HEK293 (cell line): ENCODE data around the gene OR52E6.

Experiments used
- CTCF ChIA-PET: fragments of 350-600 bp; formaldehyde crosslinking; extraction: SDS; loops from one replicate; lab custom pipeline; 2021; ENCODE audit warnings: antibody characterized with exemption; lab: Yijun Ruan, JAX
- POLR2A ChIA-PET: fragments of 300-600 bp; formaldehyde crosslinking; extraction: SDS; loops from one replicate; lab custom pipeline; 2020; ENCODE audit warnings: antibody characterized with exemption, inconsistent platforms; lab: Yijun Ruan, JAX
- H3K27ac ChIP-seq: fragments of 200-500 bp; sonication (Bioruptor generic); 2 replicates; pipeline ENCODE4 v1.5.1; 2014; ENCODE audit warnings: low read depth, low read length, control low read depth, inconsistent platforms; ENCODE audit errors: extremely low read depth
- H3K36me3 ChIP-seq, 2 experiments: fragments of 200-500 bp in 1 of 2; sonication (Bioruptor generic) in 1 of 2; 1 replicate in 1 of 2; 2 replicates in 1 of 2; pipeline ENCODE4 v1.5.1; 2014 to 2017; ENCODE audit warnings: inconsistent platforms in 2 of 2, low read length in 2 of 2; ENCODE audit not compliant: control insufficient read depth in 2 of 2, insufficient read depth in 1 of 2
- H3K4me1 ChIP-seq: fragments of 200-500 bp; sonication (Bioruptor generic); 2 replicates; pipeline ENCODE4 v1.5.1; 2014; ENCODE audit warnings: mild to moderate bottlenecking, low read length, inconsistent platforms; ENCODE audit not compliant: control insufficient read depth, insufficient read depth
- H3K4me3 ChIP-seq: 2 replicates; pipeline ENCODE4 v1.5.1; 2011; ENCODE audit warnings: low read depth, mild to moderate bottlenecking, control low read depth, low read length, moderate library complexity
- H3K9me3 ChIP-seq: fragments of 200-500 bp; sonication (Bioruptor generic); 2 replicates; pipeline ENCODE4 v1.5.1; 2014; ENCODE audit warnings: low read depth, low read length, inconsistent platforms; ENCODE audit not compliant: control insufficient read depth, insufficient read depth
- BCL6B ChIP-seq: fragments of 450-650 bp; formaldehyde crosslinking; IDR thresholded peaks from 2 replicates; pipeline ENCODE4 v1.5.1; 2017; ENCODE audit warnings: missing biosample characterization, missing genetic modification characterization
- HIC1 ChIP-seq: fragments of 450-650 bp; formaldehyde crosslinking; IDR thresholded peaks from 2 replicates; pipeline ENCODE4 v1.5.1; 2016; ENCODE audit warnings: missing biosample characterization, missing genetic modification characterization
- MYNN ChIP-seq: fragments of 450-650 bp; formaldehyde crosslinking; IDR thresholded peaks from 2 replicates; pipeline ENCODE4 v1.5.1; 2016; ENCODE audit warnings: missing biosample characterization, missing genetic modification characterization, borderline replicate concordance
- MZF1 ChIP-seq: fragments of 450-650 bp; formaldehyde crosslinking; IDR thresholded peaks from 2 replicates; pipeline ENCODE4 v1.5.1; 2017; ENCODE audit warnings: missing biosample characterization, missing genetic modification characterization, borderline replicate concordance
- SALL2 ChIP-seq: fragments of 450-650 bp; formaldehyde crosslinking; IDR thresholded peaks from 2 replicates; pipeline ENCODE4 v1.5.0; 2017; ENCODE audit warnings: missing biosample characterization, mild to moderate bottlenecking, missing genetic modification characterization, borderline replicate concordance
- SCRT2 ChIP-seq: fragments of 450-650 bp; formaldehyde crosslinking; IDR thresholded peaks from 2 replicates; pipeline ENCODE4 v1.5.1; 2016; ENCODE audit warnings: missing biosample characterization, missing genetic modification characterization
- ZBTB11 ChIP-seq: fragments of 450-650 bp; formaldehyde crosslinking; conservative IDR thresholded peaks from 2 replicates; pipeline ENCODE4 v1.5.1; 2016; ENCODE audit warnings: low read depth, missing biosample characterization, missing genetic modification characterization
- ZBTB20 ChIP-seq: fragments of 450-650 bp; formaldehyde crosslinking; IDR thresholded peaks from 2 replicates; pipeline ENCODE4 v1.5.1; 2016; ENCODE audit warnings: missing biosample characterization, missing genetic modification characterization
- ZNF214 ChIP-seq: fragments of 450-650 bp; formaldehyde crosslinking; IDR thresholded peaks from 2 replicates; pipeline ENCODE4 v1.5.1; 2017; ENCODE audit warnings: missing biosample characterization, mild to moderate bottlenecking, missing genetic modification characterization, borderline replicate concordance
- ZNF302 ChIP-seq: fragments of 450-650 bp; formaldehyde crosslinking; IDR thresholded peaks from 2 replicates; pipeline ENCODE4 v1.5.1; 2016; ENCODE audit warnings: missing biosample characterization, missing genetic modification characterization, low read depth
- ZNF350 ChIP-seq: fragments of 450-650 bp; formaldehyde crosslinking; IDR thresholded peaks from 2 replicates; pipeline ENCODE4 v1.5.0; 2017; ENCODE audit warnings: missing biosample characterization, mild to moderate bottlenecking, missing genetic modification characterization
- ZNF426 ChIP-seq: fragments of 450-650 bp; formaldehyde crosslinking; IDR thresholded peaks from 2 replicates; pipeline ENCODE4 v1.5.1; 2017; ENCODE audit warnings: missing biosample characterization, missing genetic modification characterization, mild to moderate bottlenecking, inconsistent platforms, moderate library complexity
- ZNF544 ChIP-seq: fragments of 450-650 bp; formaldehyde crosslinking; IDR thresholded peaks from 2 replicates; pipeline ENCODE4 v1.5.0; 2017; ENCODE audit warnings: missing biosample characterization, missing genetic modification characterization
- ZNF561 ChIP-seq: fragments of 450-650 bp; IDR thresholded peaks from 2 replicates; pipeline ENCODE4 v1.5.1; 2018; ENCODE audit warnings: missing biosample characterization, missing genetic modification characterization, borderline replicate concordance
- ZNF571 ChIP-seq: fragments of 450-650 bp; formaldehyde crosslinking; IDR thresholded peaks from 2 replicates; pipeline ENCODE4 v1.5.0; 2017; ENCODE audit warnings: missing biosample characterization, missing genetic modification characterization
- ZNF654 ChIP-seq: fragments of 450-650 bp; formaldehyde crosslinking; IDR thresholded peaks from 2 replicates; pipeline ENCODE4 v1.5.1; 2016; ENCODE audit warnings: low read depth, missing biosample characterization, missing genetic modification characterization
- TF ChIP-seq, protein P1 (sequence below): fragments of 450-650 bp; formaldehyde crosslinking; IDR thresholded peaks from 2 replicates; pipeline ENCODE4 v1.5.1; 2016; ENCODE audit warnings: missing biosample characterization, missing genetic modification characterization, borderline replicate concordance

The OR52E6 gene

DNA sequence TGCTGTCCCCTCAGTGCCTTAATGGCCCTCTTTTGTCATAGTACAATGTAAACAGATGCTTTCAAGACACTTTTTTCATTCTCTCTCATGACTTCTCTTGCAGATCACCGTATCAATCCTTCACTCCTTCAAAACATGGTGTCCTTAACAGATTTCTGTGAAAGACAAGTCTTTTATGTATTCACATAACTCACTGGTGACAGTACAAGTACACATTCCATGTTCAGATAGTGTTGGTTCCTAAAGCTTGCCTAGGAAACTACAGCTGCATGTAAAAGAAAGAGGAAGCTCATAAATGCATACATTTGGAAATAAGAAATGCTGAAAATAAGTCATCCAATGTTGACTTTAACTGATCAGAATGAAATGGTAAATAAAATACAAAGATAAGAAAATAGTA is 5.0 kb upstream of the OR52E6 start:
- POLR2A ChIA-PET = no interaction called here
- Histone ChIP-seq H3K36me3 (no peaks in the 10 kb centered on the region), H3K27ac (no peak overlapping the region), H3K9me3 (no peaks in the 10 kb centered on the region), H3K4me1 (no peaks in the 10 kb centered on the region), H3K4me3 (no peak overlapping the region)
- CTCF ChIA-PET = no interaction called here
- no peak for TF ChIP-seq ZNF654 (tag by site-specific recombination)
- no peak for TF ChIP-seq MYNN (tag by site-specific recombination)
- no peak for TF ChIP-seq ZNF426 (tag by site-specific recombination)
- TF ChIP-seq SALL2 (tag by site-specific recombination) = no peak
- TF ChIP-seq SCRT2 (tag by site-specific recombination) = no peak
- TF ChIP-seq ZBTB11 (tag by site-specific recombination) = no peak
- TF ChIP-seq ZNF350 = no peak
- no peak for TF ChIP-seq ZNF561 (tag by site-specific recombination)
- no peak for TF ChIP-seq BCL6B (tag by site-specific recombination)
- TF ChIP-seq ZNF544 (tag by site-specific recombination) = no peak
- TF ChIP-seq ZNF302 (tag by site-specific recombination) = no peak
- TF ChIP-seq HIC1 (tag by site-specific recombination) = no peak
- TF ChIP-seq ZNF214 (tag by site-specific recombination) = no peak
- TF ChIP-seq, protein P1, sequence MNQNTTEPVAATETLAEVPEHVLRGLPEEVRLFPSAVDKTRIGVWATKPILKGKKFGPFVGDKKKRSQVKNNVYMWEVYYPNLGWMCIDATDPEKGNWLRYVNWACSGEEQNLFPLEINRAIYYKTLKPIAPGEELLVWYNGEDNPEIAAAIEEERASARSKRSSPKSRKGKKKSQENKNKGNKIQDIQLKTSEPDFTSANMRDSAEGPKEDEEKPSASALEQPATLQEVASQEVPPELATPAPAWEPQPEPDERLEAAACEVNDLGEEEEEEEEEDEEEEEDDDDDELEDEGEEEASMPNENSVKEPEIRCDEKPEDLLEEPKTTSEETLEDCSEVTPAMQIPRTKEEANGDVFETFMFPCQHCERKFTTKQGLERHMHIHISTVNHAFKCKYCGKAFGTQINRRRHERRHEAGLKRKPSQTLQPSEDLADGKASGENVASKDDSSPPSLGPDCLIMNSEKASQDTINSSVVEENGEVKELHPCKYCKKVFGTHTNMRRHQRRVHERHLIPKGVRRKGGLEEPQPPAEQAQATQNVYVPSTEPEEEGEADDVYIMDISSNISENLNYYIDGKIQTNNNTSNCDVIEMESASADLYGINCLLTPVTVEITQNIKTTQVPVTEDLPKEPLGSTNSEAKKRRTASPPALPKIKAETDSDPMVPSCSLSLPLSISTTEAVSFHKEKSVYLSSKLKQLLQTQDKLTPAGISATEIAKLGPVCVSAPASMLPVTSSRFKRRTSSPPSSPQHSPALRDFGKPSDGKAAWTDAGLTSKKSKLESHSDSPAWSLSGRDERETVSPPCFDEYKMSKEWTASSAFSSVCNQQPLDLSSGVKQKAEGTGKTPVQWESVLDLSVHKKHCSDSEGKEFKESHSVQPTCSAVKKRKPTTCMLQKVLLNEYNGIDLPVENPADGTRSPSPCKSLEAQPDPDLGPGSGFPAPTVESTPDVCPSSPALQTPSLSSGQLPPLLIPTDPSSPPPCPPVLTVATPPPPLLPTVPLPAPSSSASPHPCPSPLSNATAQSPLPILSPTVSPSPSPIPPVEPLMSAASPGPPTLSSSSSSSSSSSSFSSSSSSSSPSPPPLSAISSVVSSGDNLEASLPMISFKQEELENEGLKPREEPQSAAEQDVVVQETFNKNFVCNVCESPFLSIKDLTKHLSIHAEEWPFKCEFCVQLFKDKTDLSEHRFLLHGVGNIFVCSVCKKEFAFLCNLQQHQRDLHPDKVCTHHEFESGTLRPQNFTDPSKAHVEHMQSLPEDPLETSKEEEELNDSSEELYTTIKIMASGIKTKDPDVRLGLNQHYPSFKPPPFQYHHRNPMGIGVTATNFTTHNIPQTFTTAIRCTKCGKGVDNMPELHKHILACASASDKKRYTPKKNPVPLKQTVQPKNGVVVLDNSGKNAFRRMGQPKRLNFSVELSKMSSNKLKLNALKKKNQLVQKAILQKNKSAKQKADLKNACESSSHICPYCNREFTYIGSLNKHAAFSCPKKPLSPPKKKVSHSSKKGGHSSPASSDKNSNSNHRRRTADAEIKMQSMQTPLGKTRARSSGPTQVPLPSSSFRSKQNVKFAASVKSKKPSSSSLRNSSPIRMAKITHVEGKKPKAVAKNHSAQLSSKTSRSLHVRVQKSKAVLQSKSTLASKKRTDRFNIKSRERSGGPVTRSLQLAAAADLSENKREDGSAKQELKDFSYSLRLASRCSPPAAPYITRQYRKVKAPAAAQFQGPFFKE (tag by site-specific recombination) = no peak
- no peak for TF ChIP-seq ZBTB20 (tag by site-specific recombination)
- no peak for TF ChIP-seq MZF1 (tag by site-specific recombination)
- TF ChIP-seq ZNF571 = no peak
